ENCODE measurements around the gene PRMT2.

The PRMT2 gene

DNA sequence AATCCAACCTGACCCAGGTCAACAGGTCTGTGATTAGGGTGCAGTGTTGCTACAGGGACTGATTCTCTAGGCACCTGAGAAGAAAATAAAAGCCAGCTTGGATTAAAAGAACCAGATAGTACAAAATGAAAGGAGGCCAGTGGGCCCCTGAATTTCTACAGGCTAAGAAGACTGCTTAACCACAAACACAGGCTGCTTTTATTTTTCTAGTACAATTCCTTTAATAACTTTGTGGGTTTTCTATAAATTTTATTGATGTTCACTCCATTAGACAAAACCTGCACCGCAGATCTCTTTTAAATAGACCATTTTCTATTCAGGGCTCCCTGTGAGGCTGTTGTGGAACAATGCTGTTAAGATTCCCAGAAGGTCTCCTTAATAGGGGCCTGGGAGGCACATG lies 9.7 kb upstream of the PRMT2 start:
- TF ChIP-seq YY1 (IDR thresholded peaks at IDR 0.05; ENCODE audit: low read depth) (no peak), TEAD4 (IDR thresholded peaks at IDR 0.05) (no peak), FOXM1 (IDR thresholded peaks at IDR 0.05; ENCODE audit: borderline replicate concordance, low read depth) (no peak), CREB1 (IDR thresholded peaks at IDR 0.05; ENCODE audit: low read depth) (no peak), ZBTB7A (IDR thresholded peaks at IDR 0.05; ENCODE audit: low read depth) (no peak), CEBPB (IDR thresholded peaks at IDR 0.05) (no peak), EP300 (IDR thresholded peaks at IDR 0.05; ENCODE audit: borderline replicate concordance) (no peak), TCF12 (IDR thresholded peaks at IDR 0.05; ENCODE audit: low read depth) (no peak), RAD21 (IDR thresholded peaks at IDR 0.05; ENCODE audit: low read depth) (no peak), TAF1 (IDR thresholded peaks at IDR 0.05; ENCODE audit: low read depth) (no peak), EGR1 (IDR thresholded peaks at IDR 0.05) (no peak), NFIC (IDR thresholded peaks at IDR 0.05) (no peak)
- TF ChIP-seq, protein P1, sequence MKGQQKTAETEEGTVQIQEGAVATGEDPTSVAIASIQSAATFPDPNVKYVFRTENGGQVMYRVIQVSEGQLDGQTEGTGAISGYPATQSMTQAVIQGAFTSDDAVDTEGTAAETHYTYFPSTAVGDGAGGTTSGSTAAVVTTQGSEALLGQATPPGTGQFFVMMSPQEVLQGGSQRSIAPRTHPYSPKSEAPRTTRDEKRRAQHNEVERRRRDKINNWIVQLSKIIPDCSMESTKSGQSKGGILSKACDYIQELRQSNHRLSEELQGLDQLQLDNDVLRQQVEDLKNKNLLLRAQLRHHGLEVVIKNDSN (IDR thresholded peaks at IDR 0.05) = no peak
- TF ChIP-seq, protein P2, sequence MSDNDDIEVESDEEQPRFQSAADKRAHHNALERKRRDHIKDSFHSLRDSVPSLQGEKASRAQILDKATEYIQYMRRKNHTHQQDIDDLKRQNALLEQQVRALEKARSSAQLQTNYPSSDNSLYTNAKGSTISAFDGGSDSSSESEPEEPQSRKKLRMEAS (IDR thresholded peaks at IDR 0.05) = no peak
- TF ChIP-seq, protein P3, sequence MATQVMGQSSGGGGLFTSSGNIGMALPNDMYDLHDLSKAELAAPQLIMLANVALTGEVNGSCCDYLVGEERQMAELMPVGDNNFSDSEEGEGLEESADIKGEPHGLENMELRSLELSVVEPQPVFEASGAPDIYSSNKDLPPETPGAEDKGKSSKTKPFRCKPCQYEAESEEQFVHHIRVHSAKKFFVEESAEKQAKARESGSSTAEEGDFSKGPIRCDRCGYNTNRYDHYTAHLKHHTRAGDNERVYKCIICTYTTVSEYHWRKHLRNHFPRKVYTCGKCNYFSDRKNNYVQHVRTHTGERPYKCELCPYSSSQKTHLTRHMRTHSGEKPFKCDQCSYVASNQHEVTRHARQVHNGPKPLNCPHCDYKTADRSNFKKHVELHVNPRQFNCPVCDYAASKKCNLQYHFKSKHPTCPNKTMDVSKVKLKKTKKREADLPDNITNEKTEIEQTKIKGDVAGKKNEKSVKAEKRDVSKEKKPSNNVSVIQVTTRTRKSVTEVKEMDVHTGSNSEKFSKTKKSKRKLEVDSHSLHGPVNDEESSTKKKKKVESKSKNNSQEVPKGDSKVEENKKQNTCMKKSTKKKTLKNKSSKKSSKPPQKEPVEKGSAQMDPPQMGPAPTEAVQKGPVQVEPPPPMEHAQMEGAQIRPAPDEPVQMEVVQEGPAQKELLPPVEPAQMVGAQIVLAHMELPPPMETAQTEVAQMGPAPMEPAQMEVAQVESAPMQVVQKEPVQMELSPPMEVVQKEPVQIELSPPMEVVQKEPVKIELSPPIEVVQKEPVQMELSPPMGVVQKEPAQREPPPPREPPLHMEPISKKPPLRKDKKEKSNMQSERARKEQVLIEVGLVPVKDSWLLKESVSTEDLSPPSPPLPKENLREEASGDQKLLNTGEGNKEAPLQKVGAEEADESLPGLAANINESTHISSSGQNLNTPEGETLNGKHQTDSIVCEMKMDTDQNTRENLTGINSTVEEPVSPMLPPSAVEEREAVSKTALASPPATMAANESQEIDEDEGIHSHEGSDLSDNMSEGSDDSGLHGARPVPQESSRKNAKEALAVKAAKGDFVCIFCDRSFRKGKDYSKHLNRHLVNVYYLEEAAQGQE (IDR thresholded peaks at IDR 0.05; ENCODE audit: low read depth) = no peak

DNA sequence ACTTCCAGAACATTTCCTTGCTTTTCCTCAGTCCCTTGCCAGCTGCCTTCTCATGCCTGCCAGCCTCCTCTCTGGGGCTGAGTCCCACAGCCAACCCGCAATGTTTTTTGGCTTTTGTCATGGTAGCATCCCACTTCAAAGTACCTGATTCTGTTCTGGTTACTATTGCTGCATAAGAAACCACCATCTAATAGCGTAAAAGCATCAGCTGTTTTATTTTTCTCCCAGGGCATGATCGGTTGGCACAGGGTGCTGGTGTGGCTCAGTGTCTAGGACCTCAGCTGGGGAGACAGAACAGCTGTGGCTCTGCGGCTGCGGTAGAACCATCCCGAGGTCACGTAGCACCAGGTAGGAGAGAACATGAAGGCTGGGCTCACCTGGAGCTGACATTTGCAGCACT lies 8.9 kb upstream of the PRMT2 start:
- TF ChIP-seq, protein P1 (IDR thresholded peaks at IDR 0.05) = no peak
- TF ChIP-seq RAD21 (IDR thresholded peaks at IDR 0.05; ENCODE audit: low read depth) (no peak), EP300 (IDR thresholded peaks at IDR 0.05; ENCODE audit: borderline replicate concordance) (no peak), CEBPB (IDR thresholded peaks at IDR 0.05) (no peak), TCF12 (IDR thresholded peaks at IDR 0.05; ENCODE audit: low read depth) (no peak), TEAD4 (IDR thresholded peaks at IDR 0.05) (no peak), ZBTB7A (IDR thresholded peaks at IDR 0.05; ENCODE audit: low read depth) (no peak), NFIC (IDR thresholded peaks at IDR 0.05) (no peak), FOXM1 (IDR thresholded peaks at IDR 0.05; ENCODE audit: borderline replicate concordance, low read depth) (no peak), EGR1 (IDR thresholded peaks at IDR 0.05) (no peak), TAF1 (IDR thresholded peaks at IDR 0.05; ENCODE audit: low read depth) (no peak), YY1 (IDR thresholded peaks at IDR 0.05; ENCODE audit: low read depth) (no peak), CREB1 (IDR thresholded peaks at IDR 0.05; ENCODE audit: low read depth) (no peak)
- TF ChIP-seq, protein P2 (IDR thresholded peaks at IDR 0.05) = no peak
- TF ChIP-seq, protein P3 (IDR thresholded peaks at IDR 0.05; ENCODE audit: low read depth) = no peak

- TF ChIP-seq EP300 (IDR thresholded peaks at IDR 0.05; ENCODE audit: borderline replicate concordance) (no peak), TCF12 (IDR thresholded peaks at IDR 0.05; ENCODE audit: low read depth) (no peak), NFIC (IDR thresholded peaks at IDR 0.05) (no peak), EGR1 (IDR thresholded peaks at IDR 0.05) (no peak), RAD21 (IDR thresholded peaks at IDR 0.05; ENCODE audit: low read depth) (no peak), FOXM1 (IDR thresholded peaks at IDR 0.05; ENCODE audit: borderline replicate concordance, low read depth) (no peak), TEAD4 (IDR thresholded peaks at IDR 0.05) (no peak), TAF1 (IDR thresholded peaks at IDR 0.05; ENCODE audit: low read depth) (no peak)
- TF ChIP-seq, protein P1 (IDR thresholded peaks at IDR 0.05) = no peak
- TF ChIP-seq, protein P3 (IDR thresholded peaks at IDR 0.05; ENCODE audit: low read depth) = no peak
These were observed 8.4 kb upstream of the PRMT2 start for GRCh38 chr21:46626975-46627501.

DNA sequence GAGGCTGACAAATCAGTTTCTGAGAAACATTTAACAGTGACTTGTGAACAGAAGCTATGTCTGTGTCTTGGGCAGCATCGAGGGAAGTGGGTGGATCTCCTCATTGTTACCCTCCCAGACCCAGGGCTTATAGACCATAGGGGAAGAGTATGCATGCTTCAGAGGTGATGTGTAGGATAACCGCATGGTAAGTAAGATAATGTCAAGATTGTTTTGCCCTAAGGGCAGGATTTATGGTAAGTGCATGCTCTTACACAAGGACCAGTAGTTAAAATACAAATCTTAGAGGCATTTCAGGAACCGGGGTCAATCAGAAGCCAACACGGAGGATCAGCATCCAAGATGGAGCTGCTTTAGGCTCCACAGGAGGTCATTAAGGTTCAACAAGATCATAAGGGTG lies 7.7 kb upstream of the PRMT2 start:
- no peak for TF ChIP-seq NFIC (IDR thresholded peaks at IDR 0.05)
- no peak for TF ChIP-seq EGR1 (IDR thresholded peaks at IDR 0.05)
- TF ChIP-seq, protein P2 (IDR thresholded peaks at IDR 0.05) = no peak
- no peak for TF ChIP-seq CREB1 (IDR thresholded peaks at IDR 0.05; ENCODE audit: low read depth)
- no peak for TF ChIP-seq EP300 (IDR thresholded peaks at IDR 0.05; ENCODE audit: borderline replicate concordance)
